Body of pancreas (tissue), 4 donors: ENCODE data around the gene SOX3. TPM values are rescaled to one million over a fixed set of nuclear protein-coding genes. Genes with fewer than 3 reads are reported as not detected.

ENCODE experiments used
- ATAC-seq: fragments of 150-250 bp; one replicate; pipeline ENCODE4 v1.9.1; 2016
- DNase-seq, 4 donors: peaks; one replicate each; pipeline ENCODE4 v3.0.0-alpha.2; 2019
- H3K27ac ChIP-seq, 4 donors: fragments of 200-600 bp; sonication (generic); 1 replicate in 3 of 4; 2 replicates in 1 of 4; pipeline versions ENCODE4 v1.5.1 to v1.6.1; 2016 to 2019; ENCODE audit warnings: mild to moderate bottlenecking in 1 of 4, mixed read lengths in 1 of 4, moderate library complexity in 1 of 4
- H3K27me3 ChIP-seq, 2 donors: fragments of 200-600 bp; sonication (generic); one replicate each; pipeline ENCODE4 v1.6.0; 2016; ENCODE audit warnings: mild to moderate bottlenecking in 1 of 2
- H3K36me3 ChIP-seq, 2 donors: fragments of 200-600 bp; sonication (generic); replicated peaks in 1 of 2; 2 replicates each; pipeline ENCODE4 v1.5.1; 2016; ENCODE audit warnings: low read depth in 2 of 2; ENCODE audit not compliant: insufficient read depth in 1 of 2
- H3K4me1 ChIP-seq: fragments of 200-600 bp; sonication (generic); one replicate; pipeline ENCODE4 v1.6.0; 2016
- H3K4me3 ChIP-seq, 2 donors: fragments of 200-600 bp; sonication (generic); 1 replicate in 1 of 2; 2 replicates in 1 of 2; pipeline ENCODE4 v1.5.1; 2016 to 2019
- H3K9me3 ChIP-seq, 3 donors: fragments of 200-600 bp; sonication (generic); 1 replicate in 2 of 3; 2 replicates in 1 of 3; pipeline ENCODE4 v1.5.1; 2016
- CTCF ChIP-seq, 7 experiments: fragments of 450-650 bp in 4 of 7; fragments of 200-600 bp in 3 of 7; sonication (generic) in 3 of 7; IDR thresholded peaks; one replicate each; pipeline ENCODE4 v1.5.1; 2016 to 2019; ENCODE audit warnings: antibody characterized with exemption in 7 of 7
- POLR2A ChIP-seq, 3 donors: fragments of 450-650 bp; IDR thresholded peaks; one replicate each; pipeline ENCODE4 v1.6.1; 2016; ENCODE audit warnings: antibody characterized with exemption in 3 of 3, mild to moderate bottlenecking in 2 of 3
- WGBS, 2 donors: methylation state at CpG; one replicate each; pipeline ENCODE4 v1.1.5; 2017; 5-methylcytosine and 5-hydroxymethylcytosine counted together
- intact Hi-C: fragments of 100-400 bp; cut with DNase I; formaldehyde crosslinking; loops from one replicate; pipeline ENCODE4 v1.15.1; 2023
- total RNA-seq, 2 donors: library from RNA; depleted of rRNA; stranded (reverse); fragments of >200 nt; gene quantifications; one replicate each; pipeline ENCODE4 v1.1.0, GENCODE V29; 2016

The SOX3 gene
- total RNA-seq, 2 donors from 2014 or later = not detected

- no peaks in the 10 kb centered on the region for H3K9me3 ChIP-seq
- ATAC-seq (no peak), DNase-seq (no peak)
- no peaks in the 10 kb centered on the region for H3K36me3 ChIP-seq
- 17 to 47% methylated on average over 2 of the region's 2 CpGs for WGBS, 2 donors
- no peaks in the 10 kb centered on the region for H3K27me3 ChIP-seq
- no peak overlapping the region for H3K4me3 ChIP-seq
- no peak overlapping the region for H3K27ac ChIP-seq
- intact Hi-C loops = no loop called here
- no peak for TF ChIP-seq CTCF (IDR thresholded peaks at IDR 0.05)
- TF ChIP-seq POLR2A (IDR thresholded peaks at IDR 0.05) = no peak
- no peaks in the 10 kb centered on the region for H3K4me1 ChIP-seq
These were observed 19.7 kb upstream of the SOX3 start for GRCh38 chrX:140524556-140524955.

DNA sequence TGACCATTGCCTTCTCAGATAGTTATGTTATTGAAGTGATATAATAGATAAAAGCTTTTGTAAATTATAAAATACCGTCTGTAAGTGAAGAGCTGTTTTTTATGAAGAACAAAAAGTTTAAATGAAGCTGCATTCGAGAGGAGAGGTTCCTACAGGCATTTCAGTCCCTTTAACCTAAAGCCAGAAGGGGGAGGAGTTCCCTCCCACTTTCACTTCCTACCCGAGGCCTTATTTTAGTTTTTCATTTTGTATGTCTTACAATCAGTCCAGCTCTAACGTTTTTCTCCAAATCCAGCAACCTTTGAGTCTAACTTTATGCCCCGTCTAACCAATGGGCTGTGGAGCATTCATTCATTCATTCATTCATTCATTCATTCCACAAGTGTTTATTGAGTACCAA lies 16.5 kb upstream of the SOX3 start:
- DNase-seq (no peak), ATAC-seq (no peak)
- no peaks in the 10 kb centered on the region for H3K36me3 ChIP-seq
- H3K4me1 ChIP-seq = no peaks in the 10 kb centered on the region
- no peaks in the 10 kb centered on the region for H3K9me3 ChIP-seq
- no peak overlapping the region for H3K27ac ChIP-seq
- no peak overlapping the region for H3K4me3 ChIP-seq
- WGBS, 2 donors = 37 to 38% methylated on average over 5 of the region's 5 CpGs
- no peak for TF ChIP-seq CTCF (IDR thresholded peaks at IDR 0.05)
- TF ChIP-seq POLR2A (IDR thresholded peaks at IDR 0.05) = no peak
- intact Hi-C loops = no loop called here
- H3K27me3 ChIP-seq = no peaks in the 10 kb centered on the region

DNA sequence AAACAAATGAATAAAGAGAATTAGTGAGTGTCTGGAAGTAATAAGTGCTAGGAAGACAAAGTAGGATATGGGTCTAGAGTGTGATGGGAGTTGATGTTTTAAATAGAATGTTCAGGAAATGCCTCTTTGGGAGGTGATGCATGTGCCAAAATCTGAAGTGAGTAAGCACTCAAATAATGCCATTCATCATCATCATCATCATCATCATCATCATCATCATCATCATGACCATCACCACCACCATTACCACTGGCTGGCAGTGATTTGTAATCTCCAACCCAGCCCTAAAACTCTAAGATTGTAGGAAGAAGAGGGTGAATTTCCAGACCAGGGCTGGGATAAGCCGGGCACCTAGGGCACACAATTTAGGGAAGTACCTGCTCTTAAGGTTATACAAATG lies 9.7 kb upstream of the SOX3 start:
- TF ChIP-seq CTCF (IDR thresholded peaks at IDR 0.05) (no peak), POLR2A (IDR thresholded peaks at IDR 0.05) (no peak)
- intact Hi-C loops = no loop called here
- H3K4me3 ChIP-seq = no peak overlapping the region
- ATAC-seq (no peak), DNase-seq (no peak)
- H3K27me3 ChIP-seq = peaks cover 0 to 4% of the 10 kb centered on the region in 2 donors
- H3K4me1 ChIP-seq = no peaks in the 10 kb centered on the region
- no peak overlapping the region for H3K27ac ChIP-seq
- 69 to 83% methylated on average over 1 of the region's 1 CpG for WGBS, 2 donors
- H3K9me3 ChIP-seq = no peaks in the 10 kb centered on the region
- H3K36me3 ChIP-seq = no peaks in the 10 kb centered on the region

- 4% methylated on average over 17 of the region's 42 CpGs; no CpG with 5 or more reads in 1 of the 2 donors for WGBS, 2 donors
- H3K27me3 ChIP-seq = peaks cover 0 to 9% of the 10 kb centered on the region in 2 donors
- H3K27ac ChIP-seq = no peak overlapping the region
- H3K36me3 ChIP-seq = no peaks in the 10 kb centered on the region
- TF ChIP-seq CTCF (IDR thresholded peaks at IDR 0.05) (no peak), POLR2A (IDR thresholded peaks at IDR 0.05) (no peak)
- ATAC-seq = no peak
- no peaks in the 10 kb centered on the region for H3K9me3 ChIP-seq
- intact Hi-C loops = no loop called here
- DNase-seq = no peak
- H3K4me1 ChIP-seq = peaks cover 4% of the 10 kb centered on the region
- no peak overlapping the region for H3K4me3 ChIP-seq
These were observed 6.0 kb upstream of the SOX3 start for GRCh38 chrX:140510895-140511295.

DNA sequence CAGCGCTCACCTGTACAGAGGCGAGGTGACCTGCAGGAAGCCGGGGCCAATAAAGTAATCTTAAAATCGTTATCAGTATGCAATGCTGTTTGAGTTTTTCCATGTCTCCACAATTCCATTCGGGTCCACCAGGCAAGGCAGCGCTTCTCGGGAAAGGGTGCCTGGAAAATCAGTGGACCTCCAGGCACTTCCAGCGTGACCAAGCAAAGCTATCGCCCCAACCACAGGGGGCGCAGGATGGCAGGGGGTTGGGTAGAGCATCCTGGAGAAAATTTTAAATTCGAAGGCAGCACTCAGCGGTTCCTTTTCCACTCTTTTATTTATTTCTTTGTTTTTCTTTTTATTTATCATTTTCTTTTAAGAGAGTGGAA lies 5.4 kb upstream of the SOX3 start:
- no peak for ATAC-seq
- Histone ChIP-seq H3K27ac (no peak overlapping the region), H3K4me3 (no peak overlapping the region), H3K36me3 (no peaks in the 10 kb centered on the region), H3K9me3 (no peaks in the 10 kb centered on the region), H3K27me3 (peaks cover 0 to 13% of the 10 kb centered on the region in 2 donors), H3K4me1 (peaks cover 5% of the 10 kb centered on the region)
- intact Hi-C loops = no loop called here
- DNase-seq = no peak
- TF ChIP-seq POLR2A (IDR thresholded peaks at IDR 0.05) = no peak
- no peak for TF ChIP-seq CTCF (IDR thresholded peaks at IDR 0.05)
- 7 to 11% methylated on average over 10 to 11 of the region's 12 CpGs for WGBS, 2 donors
